ENCODE results near the gene GCM1. TPM values are rescaled to one million over a fixed set of nuclear protein-coding genes. Genes with fewer than 3 reads are reported as not detected.

GCM1 gene
- total RNA-seq, 2 donors from 2014 or later = 0.22 TPM; not detected in 1

DNA sequence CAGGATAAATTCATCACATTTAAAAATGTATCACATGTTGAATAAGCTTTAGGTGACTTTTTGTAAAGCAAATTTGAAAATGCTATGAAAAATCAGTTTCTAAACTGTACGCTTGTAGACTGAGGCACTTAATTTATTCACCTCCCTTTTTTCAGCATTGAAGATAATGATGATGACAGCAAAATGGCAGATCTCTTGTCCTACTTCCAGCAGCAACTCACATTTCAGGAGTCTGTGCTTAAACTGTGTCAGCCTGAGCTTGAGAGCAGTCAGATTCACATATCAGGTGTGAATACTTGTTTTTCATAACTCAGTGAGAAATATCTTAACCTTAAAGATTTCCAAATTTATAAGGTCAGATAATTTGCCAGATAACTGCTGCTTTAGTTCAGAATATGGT lies 67.8 kb downstream of the GCM1 start:
- ATAC-seq (no peak), DNase-seq (no peak)
- H3K4me1 Mint-ChIP-seq = peaks cover 2% of the 10 kb centered on the region
- no peak overlapping the region for H3K27ac Mint-ChIP-seq
- H3K9me3 ChIP-seq (ENCODE audit: control insufficient read depth, low read length, poor library complexity, severe bottlenecking) = no peaks in the 10 kb centered on the region
- H3K4me3 Mint-ChIP-seq = no peak overlapping the region
- H3K36me3 Mint-ChIP-seq (ENCODE audit: low read depth) = peaks cover 2% of the 10 kb centered on the region
- no peaks in the 10 kb centered on the region for H3K27me3 Mint-ChIP-seq

Other genes starting within 250 kb of the GCM1 start
- gene GSTA3, start 239.1 kb downstream of the GCM1 start, total RNA-seq = not detected
- gene GSTA4, start 153.6 kb downstream of the GCM1 start, total RNA-seq = under 1 TPM; 0.60 to 0.87 TPM
- gene CILK1, start 87.0 kb downstream of the GCM1 start, total RNA-seq = 1 to 10 TPM; 7.4 to 8.2 TPM
- gene FBXO9, start 83.4 kb downstream of the GCM1 start, total RNA-seq = 10 to 100 TPM; 59.0 to 68.6 TPM
- 100 to 1,000 TPM; 121 to 147 TPM for gene ELOVL5, start 200.1 kb upstream of the GCM1 start, total RNA-seq

Data from T-helper 17 cell (primary cell).